Measurements from ENCODE around the gene ABCB10.

DNA sequence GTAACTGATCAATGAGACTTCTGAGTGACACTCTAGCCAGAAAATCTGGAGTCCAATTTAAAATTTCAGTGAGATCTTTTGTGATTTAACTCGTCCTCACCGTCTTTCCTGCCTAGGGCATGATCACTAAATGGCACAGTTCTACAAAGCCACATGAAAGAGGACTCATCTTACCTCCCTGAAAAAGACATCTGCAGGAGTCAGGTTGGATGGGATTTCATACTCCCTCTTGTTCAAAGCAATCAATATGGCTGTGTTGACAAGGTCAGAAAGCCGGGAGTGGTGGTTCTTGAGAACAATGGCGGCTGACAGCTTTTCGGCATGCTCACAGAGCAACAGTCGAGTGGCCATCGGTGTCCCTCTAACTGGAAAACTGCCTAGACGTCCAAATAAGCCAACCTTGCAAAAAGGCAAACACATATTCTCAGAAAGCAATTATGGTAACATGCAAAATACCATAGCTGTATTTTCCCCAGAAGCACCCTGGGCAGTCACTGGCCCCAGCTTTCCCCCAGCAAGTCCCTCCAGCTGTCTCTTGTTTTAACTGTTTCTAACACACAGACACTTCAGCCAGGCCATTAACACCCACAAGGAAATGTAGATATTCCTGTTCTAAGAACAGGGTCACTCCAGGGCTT lies 88.0 kb downstream of the ABCB10 start:
- TF ChIP-seq, protein P1, sequence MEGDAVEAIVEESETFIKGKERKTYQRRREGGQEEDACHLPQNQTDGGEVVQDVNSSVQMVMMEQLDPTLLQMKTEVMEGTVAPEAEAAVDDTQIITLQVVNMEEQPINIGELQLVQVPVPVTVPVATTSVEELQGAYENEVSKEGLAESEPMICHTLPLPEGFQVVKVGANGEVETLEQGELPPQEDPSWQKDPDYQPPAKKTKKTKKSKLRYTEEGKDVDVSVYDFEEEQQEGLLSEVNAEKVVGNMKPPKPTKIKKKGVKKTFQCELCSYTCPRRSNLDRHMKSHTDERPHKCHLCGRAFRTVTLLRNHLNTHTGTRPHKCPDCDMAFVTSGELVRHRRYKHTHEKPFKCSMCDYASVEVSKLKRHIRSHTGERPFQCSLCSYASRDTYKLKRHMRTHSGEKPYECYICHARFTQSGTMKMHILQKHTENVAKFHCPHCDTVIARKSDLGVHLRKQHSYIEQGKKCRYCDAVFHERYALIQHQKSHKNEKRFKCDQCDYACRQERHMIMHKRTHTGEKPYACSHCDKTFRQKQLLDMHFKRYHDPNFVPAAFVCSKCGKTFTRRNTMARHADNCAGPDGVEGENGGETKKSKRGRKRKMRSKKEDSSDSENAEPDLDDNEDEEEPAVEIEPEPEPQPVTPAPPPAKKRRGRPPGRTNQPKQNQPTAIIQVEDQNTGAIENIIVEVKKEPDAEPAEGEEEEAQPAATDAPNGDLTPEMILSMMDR (conservative IDR thresholded peaks at IDR 0.05; ENCODE audit: low read length): no peak
- no peak for TF ChIP-seq EZH2phosphoT487 (IDR thresholded peaks at IDR 0.05; ENCODE audit: borderline replicate concordance, low read depth, low read length)

Data from OCI-LY7 (cell line).